Ecto neural progenitor cell (in vitro differentiated cells): ENCODE data around the gene EGLN3.

Source experiments
- DNase-seq: peaks from one replicate; pipeline ENCODE4 v3.0.0-alpha.2; 2018; ENCODE audit warnings: low spot score

Gene EGLN3

DNA sequence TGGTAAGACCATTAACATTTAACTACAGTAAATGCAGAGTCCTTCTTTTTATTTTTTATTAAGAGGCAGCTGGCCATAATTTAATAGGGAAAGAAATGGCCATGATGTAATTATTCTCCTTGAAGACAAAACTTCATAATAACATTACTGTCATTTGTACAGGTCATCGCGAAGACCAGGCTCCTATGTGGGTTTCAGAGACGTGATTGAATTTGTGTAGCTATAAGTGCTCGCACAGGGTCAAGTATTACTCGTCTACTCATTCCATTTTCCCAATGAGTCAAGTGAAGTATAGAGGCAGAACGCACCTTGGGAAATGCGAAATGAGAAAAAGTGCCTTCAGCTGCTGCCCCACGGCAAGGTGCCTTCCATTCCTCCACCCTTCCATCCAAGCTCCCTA, 40.4 kb downstream of the EGLN3 start:
- DNase-seq, result no peak

DNA sequence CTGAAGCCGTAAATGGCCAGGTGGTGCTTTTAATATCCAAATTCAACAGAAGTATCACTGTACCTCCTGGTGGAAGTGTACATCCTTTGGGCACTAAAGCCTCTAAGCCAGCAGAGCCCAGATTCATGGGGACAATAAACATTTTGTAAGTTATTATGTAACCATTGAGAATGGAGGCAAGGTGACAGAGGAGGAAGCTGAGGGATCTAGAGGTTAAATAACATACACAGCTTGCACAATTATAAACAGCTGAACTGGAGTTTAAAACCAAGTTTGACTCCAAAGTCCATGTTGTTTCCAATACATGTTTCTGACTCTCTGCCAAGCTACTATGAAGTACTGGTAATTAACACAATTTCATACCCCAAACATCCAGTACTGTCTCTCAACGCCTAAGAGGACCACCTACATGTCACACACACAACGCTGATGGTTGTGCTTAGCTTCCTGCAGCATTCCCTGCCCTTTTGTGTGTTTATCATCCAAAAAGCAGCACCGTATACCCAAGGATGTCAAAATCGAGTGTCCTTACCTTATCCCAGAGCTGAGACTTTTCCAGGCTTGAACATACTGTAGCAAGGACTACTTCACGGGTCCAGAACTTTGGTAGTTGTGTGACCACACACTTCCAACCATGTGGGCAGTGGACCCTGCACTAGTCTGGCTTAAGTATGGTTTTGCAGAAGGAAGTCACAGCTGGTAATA, 41.3 kb downstream of the EGLN3 start:
- no peak for DNase-seq

DNA sequence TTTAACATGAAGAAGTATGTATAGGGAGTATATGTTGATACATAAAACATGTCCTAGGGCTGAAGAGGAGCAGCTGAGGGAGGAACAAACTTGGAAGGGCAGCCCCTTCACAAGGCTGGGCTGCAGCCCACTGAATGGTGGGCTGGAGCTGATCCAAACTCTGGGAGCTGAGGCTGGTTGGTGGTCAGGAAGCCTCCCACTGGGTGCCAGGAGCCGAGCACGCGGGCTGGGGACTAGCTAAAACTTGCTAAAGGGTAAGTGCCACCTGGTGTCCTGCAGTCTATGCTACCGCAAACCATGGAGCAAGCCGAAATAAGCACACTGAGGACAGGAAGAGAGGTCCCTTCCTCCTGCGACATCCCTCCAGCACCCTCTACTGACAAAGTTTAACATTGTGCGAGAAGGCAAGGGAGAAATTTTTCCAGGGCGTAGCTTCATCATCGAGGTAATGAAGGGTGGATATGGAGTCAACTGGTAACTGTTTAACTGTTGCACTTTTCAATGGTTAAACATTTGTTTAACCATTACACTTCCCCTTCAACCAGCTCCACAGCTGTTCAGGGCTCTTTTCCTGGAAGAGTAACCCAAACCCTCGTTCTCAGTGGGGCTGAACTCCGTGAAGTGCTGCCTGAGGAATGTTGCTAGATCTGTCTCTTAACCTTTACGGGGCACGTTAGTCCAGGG, 42.2 kb downstream of the EGLN3 start:
- DNase-seq, result no peak

DNA sequence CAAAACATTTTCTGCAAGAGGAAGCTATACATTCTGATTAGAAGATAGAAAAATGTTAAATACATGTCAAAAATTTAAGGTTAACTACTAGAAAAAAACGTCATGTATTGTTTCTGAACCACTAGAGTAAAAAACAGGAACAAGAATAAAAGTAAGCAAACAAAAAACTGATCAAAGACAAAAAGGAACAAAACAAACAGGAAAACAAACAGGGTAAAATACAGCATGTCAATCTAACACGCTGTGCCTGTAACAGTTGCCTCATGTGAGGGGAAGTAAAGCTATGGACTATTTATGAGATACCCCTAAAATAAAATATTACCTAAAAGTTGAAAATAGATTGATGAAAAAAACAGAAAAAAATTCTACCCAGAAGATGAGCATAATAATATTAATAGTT, 43.9 kb downstream of the EGLN3 start:
- no peak for DNase-seq

DNA sequence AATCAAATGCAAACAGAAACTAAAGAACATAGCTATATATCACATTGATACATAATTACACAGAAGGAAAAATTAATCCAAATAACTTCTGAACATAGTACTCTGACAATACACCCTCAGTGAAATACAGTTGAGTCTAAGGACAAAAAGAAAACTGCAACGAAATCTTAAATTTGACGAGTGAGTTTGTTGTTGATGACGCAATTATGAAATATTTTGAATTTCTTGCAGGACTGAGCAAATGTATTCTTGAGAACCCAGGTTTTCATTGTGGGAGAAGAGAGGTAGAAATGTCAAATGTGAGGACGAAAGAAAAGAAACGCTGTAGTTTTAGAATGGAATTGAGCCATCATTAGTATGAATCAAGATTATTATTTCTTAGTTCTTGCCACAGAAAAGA, 46.3 kb downstream of the EGLN3 start:
- no peak for DNase-seq

DNA sequence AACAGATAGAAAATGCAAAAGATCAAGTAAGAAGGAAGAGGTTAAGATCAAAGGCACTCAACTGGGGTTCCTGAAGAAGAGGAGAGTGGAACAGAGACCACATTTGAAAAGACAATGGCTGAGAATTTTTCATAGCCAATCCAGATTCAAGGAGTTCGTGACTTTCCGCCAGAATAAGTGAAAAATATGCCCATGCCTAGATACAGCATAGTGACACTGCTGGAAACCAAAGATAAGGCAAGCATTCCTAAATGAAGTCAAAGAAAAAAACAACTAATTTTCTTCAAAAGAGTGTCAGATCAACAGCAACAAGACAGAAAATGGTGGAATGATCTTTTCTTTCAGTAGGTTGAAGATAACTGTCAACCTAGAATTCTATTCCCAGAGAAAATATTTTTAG, 47.5 kb downstream of the EGLN3 start:
- DNase-seq, result no peak

DNA sequence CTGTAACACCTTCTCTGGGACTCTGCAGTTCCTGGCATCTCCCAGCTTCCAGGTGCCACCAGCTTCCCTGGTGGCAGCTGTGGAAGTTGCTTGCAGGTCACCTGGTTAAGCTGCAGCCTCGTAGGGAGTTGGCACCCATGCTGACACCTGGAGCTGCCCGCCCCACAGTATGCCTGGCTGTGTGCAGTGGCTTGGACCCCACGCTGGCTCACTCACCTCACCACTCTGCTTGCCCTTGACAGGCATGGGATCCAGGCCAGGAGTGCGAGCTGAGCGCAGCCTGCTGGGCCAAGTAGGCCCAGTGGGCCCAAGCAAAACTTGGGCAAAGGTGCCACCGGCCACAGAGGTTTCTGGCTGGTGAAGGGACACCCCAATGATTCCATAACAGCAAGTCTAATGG, 48.5 kb downstream of the EGLN3 start:
- no peak for DNase-seq

DNA sequence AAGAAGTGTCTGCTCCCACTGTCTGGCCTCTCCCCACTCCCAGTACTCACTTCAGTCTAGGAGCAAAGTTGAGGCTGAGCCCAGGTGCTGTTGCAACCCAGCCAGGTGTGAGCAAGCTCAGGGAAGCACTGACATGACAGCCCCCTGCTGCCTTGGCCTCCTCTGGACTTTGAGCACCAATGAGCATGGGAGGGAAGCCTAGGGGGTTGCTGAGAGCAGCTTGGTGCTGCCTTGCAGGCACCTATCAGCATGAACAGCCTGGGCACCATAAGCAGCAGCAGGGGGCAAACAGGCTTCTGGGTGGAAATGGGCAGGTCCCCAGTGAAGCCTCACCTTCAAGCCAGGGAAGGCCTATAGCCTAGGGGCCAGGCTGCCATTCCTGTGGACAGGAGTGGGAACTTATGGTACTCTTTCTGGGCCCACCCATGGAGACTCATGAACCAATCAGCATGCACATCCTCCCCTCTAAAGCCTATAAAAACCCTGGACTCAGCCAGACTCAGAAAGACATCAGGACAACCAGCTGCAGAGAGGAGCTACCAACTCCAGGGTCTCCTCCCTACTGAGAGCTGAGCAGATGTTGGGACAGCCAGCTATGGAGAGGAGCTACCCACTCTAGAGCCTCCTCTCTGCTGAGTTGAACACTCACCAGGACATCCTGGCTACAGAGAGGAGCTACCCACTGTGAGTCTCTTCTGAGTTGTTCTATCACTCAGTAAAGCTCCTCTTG, 49.3 kb downstream of the EGLN3 start:
- no peak for DNase-seq

DNA sequence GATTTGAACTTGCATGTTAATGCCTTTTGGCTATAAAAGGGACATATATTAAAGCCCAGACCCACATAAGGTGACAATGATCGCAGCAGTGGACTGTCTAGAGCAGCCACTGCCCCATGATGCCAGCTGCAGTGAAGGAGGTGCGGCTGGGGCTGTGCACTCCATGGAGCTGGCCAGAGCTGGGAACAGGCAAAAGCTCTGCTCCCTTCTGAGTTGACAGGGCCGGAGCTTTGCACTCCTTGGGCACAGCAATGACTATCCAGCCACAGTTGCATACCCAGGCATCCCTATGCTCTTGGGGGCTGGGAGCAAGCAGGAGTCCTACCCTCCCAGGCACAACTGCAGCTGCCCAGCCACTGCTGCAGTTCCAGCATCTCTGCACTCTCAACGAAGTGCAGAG, 50.2 kb downstream of the EGLN3 start:
- DNase-seq, result no peak

DNA sequence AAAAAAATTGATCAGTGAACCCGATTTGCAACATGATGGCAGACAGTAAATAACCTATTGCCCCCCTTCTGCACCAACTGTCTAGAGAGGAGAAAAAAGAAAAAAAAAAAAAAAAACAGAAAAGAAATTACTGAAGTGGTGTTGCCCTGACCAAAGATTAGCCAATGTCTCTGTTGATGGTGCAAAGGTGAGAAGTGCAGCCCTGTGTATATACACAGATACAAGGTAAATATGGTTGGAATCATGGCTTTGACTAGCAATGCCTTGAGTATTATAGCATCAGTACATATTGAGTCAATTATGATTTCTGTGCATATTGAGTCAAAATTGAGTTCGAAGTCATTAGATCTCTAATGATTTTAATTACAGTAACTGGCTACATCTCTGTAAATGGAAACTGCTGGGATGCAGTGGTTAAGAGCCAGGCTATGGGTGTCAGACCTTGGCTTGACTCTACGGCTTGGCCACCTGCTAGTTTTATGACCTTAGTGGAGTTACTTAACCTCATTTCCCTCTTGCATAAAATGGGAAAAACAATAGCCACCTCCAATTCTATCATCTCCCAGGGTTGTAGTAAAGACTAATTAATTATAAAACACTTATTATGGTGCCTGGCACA, 51.0 kb downstream of the EGLN3 start:
- no peak for DNase-seq

DNA sequence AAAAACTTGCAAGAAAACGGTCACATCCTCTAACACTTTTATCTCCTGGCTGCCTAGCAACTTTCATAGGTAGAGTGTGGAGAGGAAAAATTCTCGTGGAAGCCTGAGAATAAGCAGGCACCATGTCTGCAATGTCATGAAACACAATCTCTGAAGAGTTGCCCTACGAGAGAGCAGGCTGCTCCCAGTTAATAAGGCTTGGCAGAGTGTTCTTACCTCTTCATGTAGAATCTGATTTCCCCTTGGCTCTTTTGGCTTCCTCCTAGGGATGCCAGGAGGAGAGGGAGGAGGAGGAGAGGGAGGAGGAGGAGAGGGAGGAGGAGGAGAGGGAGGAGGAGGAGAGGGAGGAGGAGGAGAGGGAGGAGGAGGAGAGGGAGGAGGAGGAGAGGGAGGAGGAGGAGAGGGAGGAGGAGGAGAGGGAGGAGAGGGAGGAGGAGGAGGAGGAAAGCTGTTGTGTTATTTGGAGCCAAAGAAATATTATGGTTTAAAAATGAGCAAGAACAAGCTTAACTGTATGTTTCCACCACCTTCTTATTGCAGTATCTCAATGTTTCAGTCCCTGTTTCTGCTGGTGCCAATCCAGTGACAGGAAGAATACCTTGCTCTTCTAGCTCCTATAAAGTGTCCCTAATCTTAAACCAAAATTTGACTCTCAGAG, 52.9 kb downstream of the EGLN3 start:
- no peak for DNase-seq

DNA sequence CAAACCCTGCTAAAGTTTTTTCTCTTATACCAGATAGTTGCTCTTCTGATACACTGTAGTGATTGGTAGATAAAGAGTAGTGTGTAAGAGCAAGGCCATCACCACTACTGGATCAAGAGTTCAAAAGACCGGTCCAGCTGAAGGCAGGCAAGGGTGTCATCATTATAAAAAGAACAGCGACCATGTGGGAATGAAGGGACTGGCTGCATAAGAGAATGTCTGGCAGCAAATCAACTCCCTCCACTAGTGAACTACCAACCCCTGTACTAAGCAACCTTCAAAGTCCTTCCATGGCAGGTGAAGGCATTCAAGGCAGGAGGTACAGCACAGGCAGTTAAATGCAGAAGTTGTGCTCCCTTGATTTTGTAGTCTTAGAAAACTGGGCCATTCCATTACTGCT, 53.5 kb downstream of the EGLN3 start:
- DNase-seq, result no peak

DNA sequence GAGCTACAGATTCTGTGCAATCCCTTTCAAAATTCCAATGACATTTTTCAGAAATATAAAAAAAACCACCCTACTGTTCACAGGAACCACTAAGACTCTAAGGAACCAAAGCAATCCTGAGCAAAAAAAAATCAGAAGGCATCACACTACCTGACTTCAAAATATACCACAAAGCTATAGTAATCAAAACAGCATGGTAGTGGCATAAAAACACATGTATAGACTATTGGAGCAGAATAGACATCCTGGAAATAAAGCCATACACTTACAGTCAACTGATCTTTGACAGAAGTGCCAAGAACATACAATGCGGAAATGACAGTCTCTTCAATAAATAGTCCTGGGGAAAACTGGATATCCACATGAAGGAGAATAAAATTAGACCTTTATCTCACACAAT, 56.5 kb downstream of the EGLN3 start:
- DNase-seq, result no peak

DNA sequence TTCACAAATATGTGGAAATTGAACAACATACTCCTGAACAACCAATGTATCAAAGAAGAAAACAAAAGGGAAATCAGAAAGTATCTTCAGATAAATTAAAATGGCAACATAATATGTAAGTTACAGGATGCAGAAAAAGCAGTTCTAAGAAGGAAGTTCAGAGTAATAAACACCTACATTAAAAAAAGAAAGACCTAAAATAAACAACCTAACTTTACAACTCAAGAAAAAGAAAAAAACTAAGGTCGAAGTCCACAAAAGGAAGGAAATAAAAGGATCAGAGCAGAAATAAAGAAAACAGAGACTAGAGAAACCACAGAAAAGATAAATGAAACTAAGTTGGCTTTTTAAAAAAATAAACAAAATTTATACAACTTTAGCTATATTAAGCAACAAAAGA, 59.2 kb downstream of the EGLN3 start:
- no peak for DNase-seq

DNA sequence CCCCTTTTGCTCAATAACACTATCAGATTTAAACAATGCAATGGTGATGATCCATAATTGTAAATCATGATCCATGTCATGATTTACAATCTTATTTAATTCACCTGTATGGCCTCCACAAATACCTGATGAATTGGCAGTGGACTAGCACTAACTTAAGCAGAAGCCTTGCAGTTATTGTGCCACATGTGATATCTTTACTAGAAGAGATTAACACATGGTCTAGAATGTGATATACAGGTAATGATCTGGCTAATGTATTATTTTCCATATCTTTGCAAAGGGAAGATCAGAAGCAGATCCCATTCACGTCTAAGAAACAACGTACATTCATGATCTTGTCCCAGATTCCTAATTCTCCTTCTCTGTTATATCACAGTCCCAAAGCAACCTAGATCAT, 66.0 kb downstream of the EGLN3 start:
- no peak for DNase-seq

DNA sequence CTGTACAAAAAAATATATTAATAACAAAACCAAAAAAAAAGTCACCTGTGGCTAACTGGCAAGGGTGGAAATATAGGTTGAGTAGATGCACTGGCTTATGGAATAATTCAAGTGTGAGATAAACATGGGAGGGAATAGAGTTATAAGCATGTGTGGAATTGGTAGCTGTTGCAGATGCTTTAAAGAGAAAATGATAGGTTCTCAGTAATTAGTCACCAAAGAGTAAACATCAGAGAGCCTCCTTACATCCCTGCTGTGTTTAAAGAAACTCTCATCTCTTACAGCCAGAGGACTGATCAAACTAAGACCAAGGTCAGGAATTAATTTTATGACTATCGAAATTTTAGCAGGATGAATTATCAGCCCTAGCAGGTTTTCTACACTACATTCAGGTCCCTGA, 70.5 kb downstream of the EGLN3 start:
- no peak for DNase-seq

DNA sequence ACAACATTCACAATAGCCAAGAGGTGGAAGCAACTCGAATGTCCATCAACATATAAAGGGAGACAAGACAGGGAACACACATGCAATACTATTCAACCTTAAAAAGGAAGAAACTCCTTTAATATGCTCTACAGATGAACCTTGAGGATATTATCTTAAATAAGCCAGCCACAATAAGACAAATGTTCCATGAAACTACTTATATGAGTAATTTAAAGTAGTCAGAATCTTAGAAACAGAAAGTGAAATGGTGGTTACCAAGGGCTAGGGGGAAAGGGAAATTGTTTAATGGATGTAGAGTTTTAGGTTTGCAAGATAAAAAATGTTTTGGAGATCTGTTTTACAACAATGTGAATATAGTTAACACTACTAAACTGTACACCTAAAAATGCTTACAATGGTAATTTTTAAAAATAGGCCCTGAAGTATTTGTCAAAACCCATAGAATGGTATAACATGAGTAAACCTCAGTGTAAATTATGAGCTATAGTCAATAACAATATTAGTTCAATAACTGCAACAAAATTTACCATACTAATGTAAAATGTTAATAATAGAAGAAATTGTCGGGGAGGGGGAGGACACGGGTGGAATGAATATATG, 71.1 kb downstream of the EGLN3 start:
- DNase-seq, result no peak

DNA sequence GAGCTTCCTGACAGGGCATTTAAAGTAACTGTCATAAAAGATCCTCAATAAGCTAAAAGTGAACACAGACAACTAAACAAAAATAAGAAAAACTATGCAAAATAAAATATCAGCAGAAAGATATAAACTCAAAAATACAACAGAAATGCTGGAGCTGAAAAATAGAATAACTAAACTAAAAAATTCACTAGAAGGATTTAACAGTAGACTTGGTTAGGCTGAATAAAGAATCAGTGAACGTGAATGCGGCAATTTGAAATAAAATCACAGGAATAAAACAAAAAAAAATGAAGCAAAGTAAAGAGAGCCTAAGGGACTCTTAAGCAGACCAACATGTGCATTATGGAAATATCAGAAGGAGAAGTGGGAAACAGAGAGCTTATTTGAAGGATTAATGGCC, 74.6 kb downstream of the EGLN3 start:
- no peak for DNase-seq
